PC-9 (cell line): ENCODE results near the gene KRTAP10-7.

ENCODE experiments used
- EZH2 ChIP-seq: fragments of 200-600 bp; sonication (generic); IDR thresholded peaks from 2 replicates; pipeline ENCODE4 v1.8.0; 2017; ENCODE audit warnings: antibody characterized with exemption, low read depth
- TF ChIP-seq, protein P1 (sequence below): fragments of 200-600 bp; sonication (generic); conservative IDR thresholded peaks from 2 replicates; pipeline ENCODE4 v1.6.1; 2017; ENCODE audit warnings: mixed run types, antibody characterized with exemption, mild to moderate bottlenecking, moderate library complexity

DNA sequence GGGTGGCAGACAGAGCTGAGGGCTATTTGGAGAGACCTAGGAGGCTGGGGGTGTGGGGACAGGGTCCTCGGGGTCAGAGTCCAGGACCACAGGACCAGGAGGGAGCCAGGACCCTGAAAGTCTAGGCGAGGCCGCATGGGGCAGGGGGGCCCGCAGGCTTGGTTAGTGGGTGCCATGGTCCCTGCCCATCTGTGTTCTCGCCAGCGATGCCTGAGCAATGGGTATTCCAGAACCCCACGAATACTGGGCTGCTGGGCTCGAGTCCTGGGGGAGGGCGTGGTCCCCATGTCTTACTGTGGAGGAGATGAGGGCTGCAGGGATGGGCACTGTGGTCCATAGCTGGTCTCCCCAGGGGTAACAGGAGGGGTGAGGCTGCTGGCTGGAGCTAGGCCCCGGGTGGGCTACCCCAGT, 10.1 kb upstream of the KRTAP10-7 start:
- TF ChIP-seq, protein P1, sequence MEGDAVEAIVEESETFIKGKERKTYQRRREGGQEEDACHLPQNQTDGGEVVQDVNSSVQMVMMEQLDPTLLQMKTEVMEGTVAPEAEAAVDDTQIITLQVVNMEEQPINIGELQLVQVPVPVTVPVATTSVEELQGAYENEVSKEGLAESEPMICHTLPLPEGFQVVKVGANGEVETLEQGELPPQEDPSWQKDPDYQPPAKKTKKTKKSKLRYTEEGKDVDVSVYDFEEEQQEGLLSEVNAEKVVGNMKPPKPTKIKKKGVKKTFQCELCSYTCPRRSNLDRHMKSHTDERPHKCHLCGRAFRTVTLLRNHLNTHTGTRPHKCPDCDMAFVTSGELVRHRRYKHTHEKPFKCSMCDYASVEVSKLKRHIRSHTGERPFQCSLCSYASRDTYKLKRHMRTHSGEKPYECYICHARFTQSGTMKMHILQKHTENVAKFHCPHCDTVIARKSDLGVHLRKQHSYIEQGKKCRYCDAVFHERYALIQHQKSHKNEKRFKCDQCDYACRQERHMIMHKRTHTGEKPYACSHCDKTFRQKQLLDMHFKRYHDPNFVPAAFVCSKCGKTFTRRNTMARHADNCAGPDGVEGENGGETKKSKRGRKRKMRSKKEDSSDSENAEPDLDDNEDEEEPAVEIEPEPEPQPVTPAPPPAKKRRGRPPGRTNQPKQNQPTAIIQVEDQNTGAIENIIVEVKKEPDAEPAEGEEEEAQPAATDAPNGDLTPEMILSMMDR = no peak
- TF ChIP-seq EZH2 = no peak
